ENCODE results near the gene SLC39A13.

DNA sequence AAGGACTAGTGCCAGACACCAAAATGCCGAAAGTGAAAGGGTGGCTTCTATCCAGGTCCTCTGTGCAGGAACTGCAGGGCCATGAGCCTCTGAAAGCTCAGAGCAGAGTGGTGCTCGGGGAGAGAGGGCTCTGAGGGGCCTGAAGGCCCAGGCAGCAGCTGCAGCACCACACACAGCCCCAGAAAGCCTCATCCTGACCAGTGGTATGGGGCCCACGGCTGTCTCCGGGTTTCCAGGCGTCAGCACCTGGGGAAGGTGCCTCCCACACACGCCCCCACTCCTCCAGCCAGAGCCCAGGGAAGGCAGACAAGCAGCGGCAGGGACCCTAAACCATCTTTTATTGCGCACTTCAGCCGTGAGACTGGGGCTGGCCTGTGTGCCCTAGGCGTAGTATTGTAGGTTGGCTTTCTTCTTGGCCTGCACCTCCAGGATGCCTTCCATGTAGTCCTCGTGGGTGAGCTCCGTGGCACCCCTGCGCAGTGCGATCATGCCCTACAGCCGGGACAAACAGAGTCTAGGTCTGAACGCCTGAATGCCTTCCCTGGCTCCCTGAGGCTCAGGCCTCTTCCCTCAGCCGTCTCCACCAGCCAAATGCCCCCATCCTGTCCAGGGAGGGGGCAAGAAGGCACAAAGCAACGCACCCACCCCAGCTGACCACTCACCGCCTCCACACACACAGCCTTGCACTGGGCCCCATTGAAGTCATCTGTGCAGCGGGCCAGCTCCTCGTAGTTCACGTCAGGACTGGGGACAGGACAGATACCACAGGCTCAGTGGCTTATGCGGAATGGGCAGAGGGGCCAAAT, 10.3 kb downstream of the SLC39A13 start:
- TF ChIP-seq POLR2AphosphoS5 (IDR thresholded peaks at IDR 0.05; ENCODE audit: low read depth, low read length), result peak; percentile 38; the same call in 1 of the 2 replicates
- TF ChIP-seq POLR2A (IDR thresholded peaks at IDR 0.05; ENCODE audit: low read depth, low read length), result peak; percentile 14; the same call in 1 of the 2 replicates
- no peak for TF ChIP-seq TAF1 (IDR thresholded peaks at IDR 0.05; ENCODE audit: borderline replicate concordance, low read depth, low read length)

All from GM12892 (cell line).